SK-N-SH treated with all-trans-retinoic acid at 6 μM for 48 hours (cell line): ENCODE results near the gene PWWP2B.

Source experiments
- CREB5 ChIP-seq: fragments of 250-450 bp; sonication (Bioruptor Pico); IDR thresholded peaks from 2 replicates; pipeline ENCODE4 v1.5.1; 2020; ENCODE audit warnings: low read depth, mild to moderate bottlenecking, moderate library complexity
- CSDC2 ChIP-seq: fragments of 250-450 bp; sonication (Bioruptor Pico); IDR thresholded peaks from 2 replicates; pipeline ENCODE4 v1.5.0; 2020; ENCODE audit warnings: mild to moderate bottlenecking, moderate library complexity
- CSRNP3 ChIP-seq: fragments of 250-450 bp; sonication (Bioruptor Pico); IDR thresholded peaks from 2 replicates; pipeline ENCODE4 v1.5.1; 2021; ENCODE audit warnings: mild to moderate bottlenecking, moderate library complexity
- ESRRG ChIP-seq: fragments of 250-450 bp; sonication (Bioruptor Pico); IDR thresholded peaks from 2 replicates; pipeline ENCODE4 v1.6.1; 2021; ENCODE audit warnings: mild to moderate bottlenecking
- GLIS3 ChIP-seq: fragments of 250-450 bp; sonication (Bioruptor Pico); IDR thresholded peaks from 2 replicates; pipeline ENCODE4 v1.5.0; 2020; ENCODE audit warnings: mild to moderate bottlenecking, moderate library complexity
- ISL1 ChIP-seq: fragments of 250-450 bp; sonication (Bioruptor Pico); IDR thresholded peaks from 2 replicates; pipeline ENCODE4 v2.1.2; 2022; ENCODE audit warnings: mild to moderate bottlenecking, moderate library complexity
- PPARA ChIP-seq: fragments of 250-450 bp; sonication (Bioruptor Pico); IDR thresholded peaks from 2 replicates; pipeline ENCODE4 v1.5.0; 2020; ENCODE audit warnings: mild to moderate bottlenecking, borderline replicate concordance
- RARB ChIP-seq: fragments of 250-450 bp; sonication (Bioruptor Pico); IDR thresholded peaks from 2 replicates; pipeline ENCODE4 v1.8.0; 2021; ENCODE audit warnings: mild to moderate bottlenecking, moderate library complexity
- TOX ChIP-seq: fragments of 250-450 bp; sonication (Bioruptor Pico); IDR thresholded peaks from 2 replicates; pipeline ENCODE4 v1.8.0; 2021; ENCODE audit warnings: mild to moderate bottlenecking, moderate library complexity, borderline replicate concordance
- ZNF70 ChIP-seq: fragments of 450-650 bp; formaldehyde crosslinking; IDR thresholded peaks from 2 replicates; pipeline ENCODE4 v1.5.0; 2020; ENCODE audit warnings: mild to moderate bottlenecking, moderate library complexity

DNA sequence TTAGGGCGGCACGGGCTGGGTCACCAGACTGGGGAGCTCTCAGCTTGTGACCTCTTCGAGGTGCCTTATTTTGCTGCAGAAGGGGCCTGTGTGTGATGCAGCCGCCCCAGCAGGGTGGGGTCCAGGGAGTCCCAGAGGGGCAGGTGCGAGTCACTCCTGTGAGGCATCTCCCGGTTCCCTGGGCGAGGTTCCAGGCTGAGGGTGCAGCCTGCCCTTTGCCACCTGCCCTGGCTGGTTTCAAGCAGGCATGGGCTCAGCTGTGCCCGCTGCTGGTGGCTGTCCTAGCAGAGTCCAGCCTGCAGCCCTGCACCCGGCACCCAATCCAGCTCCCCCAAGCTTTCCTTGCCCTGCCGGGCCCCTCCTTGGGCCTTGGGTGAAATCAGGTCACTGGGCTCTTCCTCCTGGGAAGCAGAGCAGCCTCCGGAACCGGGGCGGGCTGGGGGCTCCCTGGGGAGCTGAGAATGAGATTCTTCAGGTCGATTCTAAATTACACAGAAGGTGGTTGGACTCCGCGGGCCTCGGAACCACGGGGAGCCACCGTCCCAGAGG is 64.8 kb downstream of the PWWP2B start:
- no peak for TF ChIP-seq ZNF70
- no peak for TF ChIP-seq PPARA (CRISPR knock-in tag)
- no peak for TF ChIP-seq GLIS3 (CRISPR knock-in tag)
- no peak for TF ChIP-seq CSDC2
- no peak for TF ChIP-seq RARB
- no peak for TF ChIP-seq CSRNP3 (CRISPR knock-in tag)
- no peak for TF ChIP-seq TOX (CRISPR knock-in tag)
- TF ChIP-seq CREB5 (CRISPR knock-in tag), result no peak
- TF ChIP-seq ISL1 (CRISPR knock-in tag), result no peak
- no peak for TF ChIP-seq ESRRG (CRISPR knock-in tag)
